ENCODE data around the gene TRNAU1AP. TPM values are rescaled to one million over a fixed set of nuclear protein-coding genes. Genes with fewer than 3 reads are reported as not detected.

Gene TRNAU1AP
- total and polyA plus RNA-seq, 8 donors = 26.1 to 34.6 (median 30.2) TPM

Other genes starting within 250 kb of the TRNAU1AP start
- 10 to 100 TPM; 13.2 to 16.6 TPM for gene MED18, start 224.0 kb upstream of the TRNAU1AP start, total RNA-seq
- 10 to 100 TPM; 13.8 to 19.0 (median 16.5) TPM for gene MED18, start 224.0 kb upstream of the TRNAU1AP start, polyA plus RNA-seq (ENCODE audit: insufficient read length in 6 of 6)
- gene PHACTR4, start 183.3 kb upstream of the TRNAU1AP start, total RNA-seq = 10 to 100 TPM; 39.7 to 40.6 TPM
- gene PHACTR4, start 183.3 kb upstream of the TRNAU1AP start, polyA plus RNA-seq (ENCODE audit: insufficient read length in 6 of 6) = 10 to 100 TPM; 59.3 to 73.8 (median 68.7) TPM
- gene RCC1, start 47.0 kb upstream of the TRNAU1AP start, total RNA-seq = 10 to 100 TPM; 35.5 to 36.3 TPM
- 10 to 100 TPM; 38.1 to 57.8 (median 40.1) TPM for gene RCC1, start 47.0 kb upstream of the TRNAU1AP start, polyA plus RNA-seq (ENCODE audit: insufficient read length in 6 of 6)
- gene RAB42, start 39.2 kb downstream of the TRNAU1AP start, total RNA-seq = 10 to 100 TPM in 1 of 2 donors, 1 to 10 TPM in 1; 6.1 to 17.7 TPM
- 1 to 10 TPM; 5.2 to 8.6 (median 6.4) TPM for gene RAB42, start 39.2 kb downstream of the TRNAU1AP start, polyA plus RNA-seq (ENCODE audit: insufficient read length in 6 of 6)
- 10 to 100 TPM; 23.2 to 25.2 TPM for gene TAF12, start 90.0 kb downstream of the TRNAU1AP start, total RNA-seq
- 10 to 100 TPM; 30.0 to 33.2 (median 31.4) TPM for gene TAF12, start 90.0 kb downstream of the TRNAU1AP start, polyA plus RNA-seq (ENCODE audit: insufficient read length in 6 of 6)
- gene RNU11, start 95.5 kb downstream of the TRNAU1AP start, total RNA-seq = not detected
- gene RNU11, start 95.5 kb downstream of the TRNAU1AP start, polyA plus RNA-seq (ENCODE audit: insufficient read length in 6 of 6) = not detected
- 10 to 100 TPM; 10.6 to 13.7 TPM for gene GMEB1, start 115.7 kb downstream of the TRNAU1AP start, total RNA-seq
- 10 to 100 TPM; 16.0 to 18.6 (median 17.2) TPM for gene GMEB1, start 115.7 kb downstream of the TRNAU1AP start, polyA plus RNA-seq (ENCODE audit: insufficient read length in 6 of 6)
- gene YTHDF2, start 183.9 kb downstream of the TRNAU1AP start, total RNA-seq = 10 to 100 TPM; 60.4 to 67.5 TPM
- 10 to 100 TPM; 70.7 to 82.5 (median 76.8) TPM for gene YTHDF2, start 183.9 kb downstream of the TRNAU1AP start, polyA plus RNA-seq (ENCODE audit: insufficient read length in 6 of 6)

All from left lung (tissue), 8 donors.